IMR-90 (cell line): ENCODE data around the gene BACH1. TPM values are rescaled to one million over a fixed set of nuclear protein-coding genes. Genes with fewer than 3 reads are reported as not detected.

Experiments used
- ATAC-seq: fragments of 200-7000 bp; cut with Tn5 transposase; 2 replicates; pipeline ENCODE4 v1.9.1; 2020; ENCODE audit warnings: low read depth, mild to moderate bottlenecking, moderate library complexity
- BruUV-seq: library from RNA; stranded (reverse); fragments of 400-500 nt; replicated peaks from 2 replicates; lab custom pipeline; 2021; lab: Mats Ljungman, UMichigan
- CTCF ChIA-PET: fragments of 300-600 bp; formaldehyde crosslinking; extraction: SDS; loops from one replicate; lab custom pipeline; 2021; ENCODE audit warnings: antibody characterized with exemption; lab: Yijun Ruan, JAX
- POLR2A ChIA-PET: fragments of 300-600 bp; sonication (Branson Sonifier 250); formaldehyde crosslinking; loops from one replicate; lab custom pipeline; 2022; ENCODE audit warnings: antibody characterized with exemption; ENCODE audit not compliant: unreplicated experiment; lab: Charles Lee
- DNase-seq: peaks from one replicate; pipeline ENCODE4 v3.0.0; 2013
- H2AFZ ChIP-seq: replicated peaks from 2 replicates; pipeline ENCODE3; 2013; ENCODE audit warnings: low read length, mild to moderate bottlenecking; ENCODE audit not compliant: poor library complexity
- H2AK5ac ChIP-seq: 2 replicates; pipeline ENCODE4 v1.6.1; 2013; ENCODE audit warnings: low read depth, low read length, inconsistent platforms
- H2AK9ac ChIP-seq: replicated peaks from 2 replicates; pipeline ENCODE3; 2013; ENCODE audit warnings: mild to moderate bottlenecking, low read depth, low read length, moderate library complexity; ENCODE audit not compliant: poor library complexity
- H2BK120ac ChIP-seq: 2 replicates; pipeline ENCODE4 v1.6.1; 2013; ENCODE audit warnings: low read depth, low read length, inconsistent platforms
- H2BK15ac ChIP-seq: 3 replicates; pipeline ENCODE4 v1.6.1; 2013; ENCODE audit warnings: low read depth, low read length, inconsistent platforms
- H2BK20ac ChIP-seq: 2 replicates; pipeline ENCODE4 v1.6.1; 2013; ENCODE audit warnings: low read depth, mild to moderate bottlenecking, inconsistent platforms, low read length, moderate library complexity
- H2BK5ac ChIP-seq: 2 replicates; pipeline ENCODE4 v1.6.1; 2013; ENCODE audit warnings: mild to moderate bottlenecking, low read depth, low read length, inconsistent platforms; ENCODE audit not compliant: poor library complexity, severe bottlenecking
- H3K14ac ChIP-seq: replicated peaks from 2 replicates; pipeline ENCODE4 v1.6.1; 2013; ENCODE audit warnings: low read depth, low read length, inconsistent platforms
- H3K18ac ChIP-seq: 2 replicates; pipeline ENCODE4 v1.6.1; 2013; ENCODE audit warnings: low read depth, low read length, control low read depth
- H3K23ac ChIP-seq: 2 replicates; pipeline ENCODE4 v1.6.1; 2013; ENCODE audit warnings: low read depth, low read length, inconsistent platforms
- H3K27ac ChIP-seq: 2 replicates; pipeline ENCODE4 v1.5.1; 2013; ENCODE audit warnings: mild to moderate bottlenecking, control low read depth, low read length; ENCODE audit not compliant: insufficient read depth
- H3K27me3 ChIP-seq: 2 replicates; pipeline ENCODE4 v1.6.1; 2013; ENCODE audit warnings: low read length; ENCODE audit not compliant: control insufficient read depth, insufficient read depth
- H3K36me3 ChIP-seq: 2 replicates; pipeline ENCODE4 v1.6.1; 2013; ENCODE audit warnings: low read length, mixed read lengths; ENCODE audit not compliant: control insufficient read depth, insufficient read depth
- H3K4ac ChIP-seq: 2 replicates; pipeline ENCODE4 v1.6.1; 2013; ENCODE audit warnings: low read depth, low read length, inconsistent platforms
- H3K4me1 ChIP-seq: 2 replicates; pipeline ENCODE4 v1.6.1; 2013; ENCODE audit warnings: low read length, mixed read lengths; ENCODE audit not compliant: control insufficient read depth, insufficient read depth
- H3K4me2 ChIP-seq: 2 replicates; pipeline ENCODE4 v1.6.1; 2013; ENCODE audit warnings: low read depth, mild to moderate bottlenecking, control low read depth, low read length, moderate library complexity
- H3K4me3 ChIP-seq: 2 replicates; pipeline ENCODE4 v1.5.1; 2013; ENCODE audit warnings: low read depth, mild to moderate bottlenecking, control low read depth, low read length, moderate library complexity; ENCODE audit not compliant: insufficient read depth
- H3K56ac ChIP-seq: 2 replicates; pipeline ENCODE4 v1.6.1; 2013; ENCODE audit warnings: low read length, inconsistent platforms; ENCODE audit not compliant: insufficient read depth; ENCODE audit errors: extremely low read depth
- H3K79me1 ChIP-seq, 2 experiments: 2 replicates each; pipeline ENCODE4 v1.6.1; 2013; ENCODE audit warnings: low read length in 2 of 2, inconsistent platforms in 1 of 2, low read depth in 1 of 2
- H3K9ac ChIP-seq: 2 replicates; pipeline ENCODE4 v1.6.1; 2013; ENCODE audit warnings: low read depth, low read length, control low read depth
- H3K9me1 ChIP-seq: 2 replicates; pipeline ENCODE4 v1.6.1; 2013; ENCODE audit warnings: low read length, inconsistent platforms; ENCODE audit not compliant: insufficient read depth
- H3K9me3 ChIP-seq: 2 replicates; pipeline ENCODE4 v1.6.1; 2013; ENCODE audit warnings: low read length; ENCODE audit not compliant: control insufficient read depth, insufficient read depth
- H4K20me1 ChIP-seq: 2 replicates; pipeline ENCODE4 v1.6.1; 2013; ENCODE audit warnings: low read length, inconsistent platforms; ENCODE audit not compliant: insufficient read depth
- H4K5ac ChIP-seq: 2 replicates; pipeline ENCODE4 v1.6.1; 2013; ENCODE audit warnings: mild to moderate bottlenecking, low read depth, low read length, control low read depth
- H4K8ac ChIP-seq, 2 experiments: 2 replicates each; pipeline ENCODE4 v1.6.1; 2013; ENCODE audit warnings: low read depth in 2 of 2, low read length in 2 of 2, control low read depth in 1 of 2, inconsistent platforms in 1 of 2
- H4K91ac ChIP-seq: 2 replicates; pipeline ENCODE4 v1.6.1; 2013; ENCODE audit warnings: low read depth, low read length, inconsistent platforms; ENCODE audit not compliant: insufficient read depth
- BHLHE40 ChIP-seq: fragments of 150-350 bp; IDR thresholded peaks from 2 replicates; pipeline ENCODE4 v1.6.1; 2016; ENCODE audit warnings: mild to moderate bottlenecking, low read depth, low read length
- CEBPB ChIP-seq: IDR thresholded peaks from 2 replicates; pipeline ENCODE4 v1.6.1; 2012; ENCODE audit warnings: low read depth, low read length, improper control_type of control experiment
- FOS ChIP-seq: fragments of 150-350 bp; IDR thresholded peaks from 2 replicates; pipeline ENCODE4 v1.6.1; 2016; ENCODE audit warnings: low read depth, low read length
- MAFK ChIP-seq: IDR thresholded peaks from 2 replicates; pipeline ENCODE4 v1.6.1; 2012; ENCODE audit warnings: low read depth, low read length, improper control_type of control experiment
- MAZ ChIP-seq: IDR thresholded peaks from 2 replicates; pipeline ENCODE4 v1.6.1; 2012; ENCODE audit warnings: low read depth, mild to moderate bottlenecking, low read length, improper control_type of control experiment, moderate library complexity, borderline replicate concordance
- MXI1 ChIP-seq: IDR thresholded peaks from 2 replicates; pipeline ENCODE4 v1.6.1; 2012; ENCODE audit warnings: low read depth, mild to moderate bottlenecking, low read length, moderate library complexity, borderline replicate concordance
- NFE2L2 ChIP-seq: fragments of 150-350 bp; IDR thresholded peaks from 2 replicates; pipeline ENCODE4 v1.6.1; 2016; ENCODE audit warnings: low read depth, mild to moderate bottlenecking, low read length
- POLR2A ChIP-seq: IDR thresholded peaks from 2 replicates; pipeline ENCODE4 v1.6.1; 2012; ENCODE audit warnings: mild to moderate bottlenecking, low read depth, low read length
- RAD21 ChIP-seq: IDR thresholded peaks from 2 replicates; pipeline ENCODE4 v1.6.1; 2012; ENCODE audit warnings: low read length, improper control_type of control experiment
- RCOR1 ChIP-seq: IDR thresholded peaks from 2 replicates; pipeline ENCODE4 v1.6.1; 2012; ENCODE audit warnings: mild to moderate bottlenecking, low read length, improper control_type of control experiment; ENCODE audit not compliant: insufficient replicate concordance
- RFX5 ChIP-seq: IDR thresholded peaks from 2 replicates; pipeline ENCODE4 v1.8.0; 2012; ENCODE audit warnings: low read depth, mild to moderate bottlenecking, low read length, moderate library complexity
- SMC3 ChIP-seq: fragments of 150-350 bp; IDR thresholded peaks from 2 replicates; pipeline ENCODE4 v1.6.1; 2016; ENCODE audit warnings: low read depth, mild to moderate bottlenecking, antibody characterized with exemption, low read length, moderate library complexity
- WGBS, 2 experiments: methylation state at CpG; one replicate each; pipeline versions ENCODE4 v1.1.5 to v1.1.7; 2013; ENCODE audit warnings: missing lambda C conversion rate in 2 of 2; ENCODE audit not compliant: insufficient read length in 1 of 2; ENCODE audit errors: extremely low coverage in 2 of 2; 5-methylcytosine and 5-hydroxymethylcytosine counted together
- dilution Hi-C: fragments of 300-500 bp; cut with HindIII; formaldehyde crosslinking; loops from one replicate; pipeline ENCODE4 v1.14.3; 2018; ENCODE audit warnings: low sequenced_read_pairs; ENCODE audit not compliant: unreplicated experiment
- in situ Hi-C: fragments of 300-500 bp; cut with MboI; formaldehyde crosslinking; loops from 3 replicates; pipeline ENCODE4 v1.14.3; 2019; ENCODE audit warnings: low sequenced_read_pairs, inconsistent platforms, mixed read lengths
- intact Hi-C: fragments of 100-400 bp; cut with micrococcal nuclease; formaldehyde crosslinking; loops from 2 replicates; pipeline ENCODE4 v1.10.0; 2022
- polyA plus RNA-seq, 3 experiments: library from polyadenylated mRNA; depleted of rRNA; stranded (reverse); fragments of >200 nt; gene quantifications; 2 replicates each; pipeline ENCODE4 v1.2.3, GENCODE V29; 2012; ENCODE audit warnings: low replicate concordance in 1 of 3
- total RNA-seq: library from RNA; depleted of rRNA; stranded (reverse); fragments of >200 nt; gene quantifications from 2 replicates; pipeline ENCODE4 v1.2.3, GENCODE V29; 2012
- TF ChIP-seq, protein P1 (sequence below): fragments of 150-350 bp; IDR thresholded peaks from 2 replicates; pipeline ENCODE4 v1.6.1; 2016; ENCODE audit warnings: low read depth, mild to moderate bottlenecking, low read length, moderate library complexity, borderline replicate concordance

BACH1 gene
- total and polyA plus RNA-seq, 2 of the 4 experiments (the other 2 are of a cell fraction), result 23.1 to 108 TPM

- H3K14ac ChIP-seq, result no peak overlapping the region
- peak overlapping the region; percentile 64; the same call in 1 of the 2 replicates for H2BK20ac ChIP-seq
- no peaks in the 10 kb centered on the region for H3K79me1 ChIP-seq
- no TSS peak for BruUV-seq
- H3K56ac ChIP-seq, result no peak overlapping the region
- intact Hi-C loops (no loop called here), dilution Hi-C loops (no loop called here), in situ Hi-C loops (no loop called here)
- POLR2A ChIA-PET, result no interaction called here
- no peaks in the 10 kb centered on the region for H3K4me1 ChIP-seq
- no peak overlapping the region for H2AK5ac ChIP-seq
- H4K5ac ChIP-seq, result no peak overlapping the region
- H3K27ac ChIP-seq, result no peak overlapping the region
- no peak for DNase-seq
- H3K4me3 ChIP-seq, result no peak overlapping the region
- ATAC-seq, result no peak
- H3K4ac ChIP-seq, result no peak overlapping the region
- no peak overlapping the region for H4K8ac ChIP-seq
- no peak overlapping the region for H3K23ac ChIP-seq
- no peak overlapping the region for H2BK120ac ChIP-seq
- H3K4me2 ChIP-seq, result no peak overlapping the region
- H2AK9ac ChIP-seq, result no peak overlapping the region
- H3K9me1 ChIP-seq, result no peaks in the 10 kb centered on the region
- H4K20me1 ChIP-seq, result no peaks in the 10 kb centered on the region
- TF ChIP-seq RFX5 (no peak), MXI1 (no peak), RAD21 (no peak), BHLHE40 (no peak), CEBPB (no peak), MAFK (no peak), NFE2L2 (no peak), MAZ (no peak), RCOR1 (no peak), SMC3 (no peak), POLR2A (no peak), FOS (no peak)
- TF ChIP-seq, protein P1, sequence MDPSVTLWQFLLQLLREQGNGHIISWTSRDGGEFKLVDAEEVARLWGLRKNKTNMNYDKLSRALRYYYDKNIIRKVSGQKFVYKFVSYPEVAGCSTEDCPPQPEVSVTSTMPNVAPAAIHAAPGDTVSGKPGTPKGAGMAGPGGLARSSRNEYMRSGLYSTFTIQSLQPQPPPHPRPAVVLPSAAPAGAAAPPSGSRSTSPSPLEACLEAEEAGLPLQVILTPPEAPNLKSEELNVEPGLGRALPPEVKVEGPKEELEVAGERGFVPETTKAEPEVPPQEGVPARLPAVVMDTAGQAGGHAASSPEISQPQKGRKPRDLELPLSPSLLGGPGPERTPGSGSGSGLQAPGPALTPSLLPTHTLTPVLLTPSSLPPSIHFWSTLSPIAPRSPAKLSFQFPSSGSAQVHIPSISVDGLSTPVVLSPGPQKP, result no peak
- WGBS, 2 experiments, result no CpG with 5 or more reads among the region's 6 CpGs
- no peaks in the 10 kb centered on the region for H3K9me3 ChIP-seq
- no peak overlapping the region for H2BK5ac ChIP-seq
- H3K18ac ChIP-seq, result no peak overlapping the region
- no peak overlapping the region for H4K91ac ChIP-seq
- CTCF ChIA-PET, result no interaction called here
- H3K9ac ChIP-seq, result no peak overlapping the region
- H2BK15ac ChIP-seq, result peak overlapping the region; percentile 40; the same call in 1 of the 3 replicates
- H3K27me3 ChIP-seq, result no peaks in the 10 kb centered on the region
- no peaks in the 10 kb centered on the region for H3K36me3 ChIP-seq
- no peak overlapping the region for H2AFZ ChIP-seq
Observed at GRCh38 chr21:29265690-29266479, 32.8 kb upstream of the BACH1 start.
